GM21619 (cell line): ENCODE measurements around the gene ANKS3.

Source experiments
- ATAC-seq: cut with Tn5 transposase; IDR thresholded peaks from one replicate; pipeline ENCODE4 v1.9.1; 2021; ENCODE audit not compliant: unreplicated experiment

ANKS3 gene

GRCh38 chr16:4734063-4734729 is at the start of gene ANKS3, which contains the start of gene DNAAF8:
Gene ANKS3, minus strand, starts transcription at chr16:4734271. Its CDS starts 4,122 bp downstream, at chr16:4730149.
Gene DNAAF8, plus strand, starts transcription at chr16:4734537. Its CDS starts 1,978 bp downstream, at chr16:4736515.
- peak; percentile 72 for ATAC-seq

- no peak for ATAC-seq
These were observed 49.3 kb upstream of the ANKS3 start for GRCh38 chr16:4783251-4783950.

GRCh38 chr16:4780235-4780634 is 46.2 kb upstream of the ANKS3 start:
- no peak for ATAC-seq

GRCh38 chr16:4778050-4778392 is 44.0 kb upstream of the ANKS3 start:
- ATAC-seq: no peak

GRCh38 chr16:4777339-4778049 is 43.4 kb upstream of the ANKS3 start:
- ATAC-seq: no peak

GRCh38 chr16:4776141-4776705 is 42.2 kb upstream of the ANKS3 start:
- no peak for ATAC-seq

- ATAC-seq: no peak
These were observed 40.9 kb upstream of the ANKS3 start for GRCh38 chr16:4775005-4775404.

GRCh38 chr16:4772351-4772750 is 38.3 kb upstream of the ANKS3 start:
- no peak for ATAC-seq

- ATAC-seq: no peak
These were observed 37.6 kb upstream of the ANKS3 start for GRCh38 chr16:4771646-4772045.

GRCh38 chr16:4769306-4769638 is 35.2 kb upstream of the ANKS3 start:
- ATAC-seq: no peak

- peak; percentile 64 for ATAC-seq
These were observed 34.7 kb upstream of the ANKS3 start for GRCh38 chr16:4768549-4769305.

- ATAC-seq: no peak
These were observed 33.9 kb upstream of the ANKS3 start for GRCh38 chr16:4767872-4768548.

GRCh38 chr16:4766875-4767628 is 33.0 kb upstream of the ANKS3 start, which contains the start of gene ZNF500:
Gene ZNF500, minus strand, starts transcription at chr16:4767162. Its CDS starts 1,184 bp downstream, at chr16:4765978.
- peak; percentile 84 for ATAC-seq

GRCh38 chr16:4765511-4766474 is 31.7 kb upstream of the ANKS3 start:
- no peak for ATAC-seq

- ATAC-seq: no peak
These were observed 29.7 kb upstream of the ANKS3 start for GRCh38 chr16:4763791-4764190.

GRCh38 chr16:4762205-4762604 is 28.1 kb upstream of the ANKS3 start:
- ATAC-seq: no peak

- no peak for ATAC-seq
These were observed 26.3 kb upstream of the ANKS3 start for GRCh38 chr16:4760221-4760910.

- no peak for ATAC-seq
These were observed 21.6 kb upstream of the ANKS3 start for GRCh38 chr16:4755687-4756086.
